Stimulated activated CD8-positive, alpha-beta memory T cell treated with anti-CD3 and anti-CD28 coated beads, Interleukin-2, amount 100 ng/mL, for 48 hours (primary cell): ENCODE data around the gene HIVEP3.

Source experiments
- DNase-seq, 2 donors: peaks; one replicate each; pipeline ENCODE4 v3.0.0-alpha.2; 2020; ENCODE audit warnings: low read depth in 2 of 2

HIVEP3 gene

GRCh38 chr1:41687007-41687406 is 231.7 kb downstream of the HIVEP3 start:
- DNase-seq, result no peak

GRCh38 chr1:41683681-41684500 is 234.8 kb downstream of the HIVEP3 start:
- DNase-seq, result no peak

GRCh38 chr1:41682845-41683625 is 235.7 kb downstream of the HIVEP3 start:
- DNase-seq, result no peak

GRCh38 chr1:41682149-41682548 is 236.6 kb downstream of the HIVEP3 start:
- no peak for DNase-seq

- no peak for DNase-seq
Observed at GRCh38 chr1:41681331-41682098, 237.2 kb downstream of the HIVEP3 start.

GRCh38 chr1:41679994-41680393 is 238.7 kb downstream of the HIVEP3 start:
- no peak for DNase-seq

GRCh38 chr1:41679531-41679930 is 239.2 kb downstream of the HIVEP3 start:
- DNase-seq, result no peak

GRCh38 chr1:41678111-41678878 is 240.4 kb downstream of the HIVEP3 start:
- DNase-seq, result no peak

GRCh38 chr1:41677620-41678019 is 241.1 kb downstream of the HIVEP3 start:
- no peak for DNase-seq

- no peak for DNase-seq
Observed at GRCh38 chr1:41675401-41675800, 243.3 kb downstream of the HIVEP3 start.

GRCh38 chr1:41674522-41674921 is 244.2 kb downstream of the HIVEP3 start:
- DNase-seq, result no peak

- DNase-seq, result no peak
Observed at GRCh38 chr1:41673806-41674205, 244.9 kb downstream of the HIVEP3 start.

- DNase-seq, result no peak
Observed at GRCh38 chr1:41673378-41673777, 245.3 kb downstream of the HIVEP3 start.

- no peak for DNase-seq
Observed at GRCh38 chr1:41672641-41673361, 245.9 kb downstream of the HIVEP3 start.

- DNase-seq, result no peak
Observed at GRCh38 chr1:41672173-41672572, 246.5 kb downstream of the HIVEP3 start.

GRCh38 chr1:41671116-41671755 is 247.5 kb downstream of the HIVEP3 start:
- DNase-seq, result no peak

GRCh38 chr1:41670217-41670957 is 248.3 kb downstream of the HIVEP3 start:
- DNase-seq, result peak in 1 of 2 donors; percentile 46

GRCh38 chr1:41668967-41669366 is 249.8 kb downstream of the HIVEP3 start:
- DNase-seq, result no peak

GRCh38 chr1:41668054-41668660 is 250.6 kb downstream of the HIVEP3 start:
- no peak for DNase-seq
